Activated CD8-positive, alpha-beta memory T cell treated with anti-CD3 and anti-CD28 coated beads, Interleukin-2, amount 50 U/mL, for 1 hour (primary cell): ENCODE measurements around the gene DIAPH2.

Experiments used
- DNase-seq: peaks from one replicate; pipeline ENCODE4 v3.0.0-alpha.2; 2020; ENCODE audit errors: extremely low read depth

DIAPH2 gene

DNA sequence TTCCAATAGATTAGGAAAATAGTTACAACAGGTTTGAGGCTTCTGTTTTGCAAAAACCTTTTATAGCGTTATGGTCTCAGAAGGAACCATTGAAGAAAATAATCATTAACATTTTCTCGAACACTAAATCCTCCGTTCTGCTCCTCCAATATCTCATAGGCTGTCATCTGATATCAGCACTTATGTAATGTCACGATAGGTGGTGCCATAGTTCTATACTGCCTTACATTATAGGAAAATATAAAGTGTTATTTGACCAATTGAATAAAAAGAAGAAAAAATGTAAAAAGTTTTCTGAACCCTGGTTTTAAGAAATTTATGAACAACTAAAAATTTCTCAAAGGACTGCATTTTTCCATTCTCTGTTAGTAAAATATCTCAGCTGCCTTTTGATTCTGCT, 490.5 kb downstream of the DIAPH2 start:
- DNase-seq, result no peak

DNA sequence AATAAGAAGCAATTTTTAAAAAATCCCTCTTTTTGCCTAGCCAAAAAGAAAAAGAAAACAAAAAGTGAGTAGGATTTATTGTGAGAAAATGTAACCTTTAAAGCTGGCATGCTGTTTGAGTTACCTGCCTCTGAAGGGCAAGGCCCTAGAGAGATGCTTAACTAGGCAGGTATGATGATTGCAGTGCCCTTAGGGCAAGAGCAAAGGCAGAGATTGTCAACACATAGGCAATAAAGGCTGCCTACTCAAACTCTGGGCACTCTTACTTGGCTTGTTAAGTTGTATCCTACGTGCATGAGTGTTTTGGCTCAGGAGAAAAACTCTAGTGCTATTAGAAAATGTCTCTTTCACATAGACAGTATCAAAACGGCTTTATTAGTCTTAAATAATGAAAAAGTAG, 505.0 kb downstream of the DIAPH2 start:
- no peak for DNase-seq

DNA sequence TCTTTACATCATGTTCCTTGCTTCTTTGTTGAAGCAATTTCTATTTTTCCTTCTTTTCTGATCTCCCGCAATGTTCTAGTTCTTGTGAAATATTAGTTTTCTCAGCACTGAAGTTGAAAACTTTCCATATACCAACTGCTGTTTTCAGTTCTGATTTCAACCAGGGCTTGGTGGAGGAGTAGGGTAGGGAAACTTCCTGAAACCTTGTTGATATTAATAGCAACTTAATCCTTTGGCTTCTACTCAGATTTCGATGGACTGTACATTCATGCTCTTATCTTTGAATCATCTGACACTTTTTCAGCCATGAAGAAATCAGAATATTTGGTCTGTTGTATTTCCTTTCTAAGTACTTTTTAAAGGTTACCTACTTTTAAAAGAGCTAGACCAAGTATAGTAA, 514.9 kb downstream of the DIAPH2 start:
- no peak for DNase-seq

DNA sequence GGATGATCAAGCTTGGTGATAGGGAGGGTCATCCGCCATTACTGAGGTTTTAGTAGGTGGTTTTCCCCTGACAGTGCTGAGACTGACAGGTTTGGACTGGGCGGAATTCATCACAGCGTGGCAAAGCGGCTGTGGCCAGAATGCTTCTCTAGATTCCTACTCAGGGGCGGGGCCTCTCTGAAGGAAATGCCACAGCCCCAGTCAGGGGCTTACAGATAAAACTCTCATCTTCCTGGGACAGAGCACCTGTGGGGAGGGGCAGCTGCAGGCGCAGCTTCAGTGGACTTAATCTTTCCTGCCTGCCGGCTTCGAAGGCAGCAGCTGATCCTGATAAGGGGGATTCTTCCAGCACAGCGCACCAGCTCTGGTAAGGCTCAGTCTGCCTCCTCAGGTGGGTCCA, 515.8 kb downstream of the DIAPH2 start:
- no peak for DNase-seq

DNA sequence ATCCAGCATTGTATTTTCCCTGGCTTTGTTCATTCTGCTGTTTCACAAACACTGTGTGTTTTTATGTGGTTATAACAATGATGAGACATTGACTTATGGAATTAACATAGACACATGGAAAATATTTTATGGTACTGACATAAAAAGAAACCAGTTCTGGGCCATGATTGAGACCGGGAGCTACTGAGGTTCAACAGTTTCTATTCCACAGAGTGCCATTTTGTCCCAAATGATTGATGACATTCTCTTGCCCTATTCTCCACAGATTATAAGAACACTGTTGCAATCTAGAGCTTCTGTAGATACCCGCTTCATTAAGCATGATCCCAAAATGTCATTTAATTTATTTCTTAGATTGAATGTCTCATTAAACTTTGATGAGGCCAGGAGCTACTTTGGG, 525.9 kb downstream of the DIAPH2 start:
- DNase-seq, result no peak

DNA sequence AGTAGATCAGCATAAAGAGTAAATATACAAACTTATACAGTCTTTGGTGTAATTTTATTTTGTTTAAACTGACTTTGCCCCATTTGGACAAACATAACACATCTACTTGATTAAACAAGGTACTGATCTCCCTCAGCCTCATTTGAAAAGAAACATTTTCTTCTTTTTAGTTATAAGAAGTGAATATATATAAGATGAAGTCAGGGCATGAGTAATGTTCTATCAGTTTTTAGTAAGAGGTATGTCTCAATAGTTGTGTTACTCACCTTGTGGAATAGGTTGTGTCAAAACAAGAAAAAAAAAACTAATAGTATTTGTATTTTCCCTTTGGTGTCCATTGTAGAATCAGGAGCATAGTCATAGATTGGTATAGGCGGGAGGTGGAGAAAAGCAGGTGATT, 526.4 kb downstream of the DIAPH2 start:
- DNase-seq, result no peak

DNA sequence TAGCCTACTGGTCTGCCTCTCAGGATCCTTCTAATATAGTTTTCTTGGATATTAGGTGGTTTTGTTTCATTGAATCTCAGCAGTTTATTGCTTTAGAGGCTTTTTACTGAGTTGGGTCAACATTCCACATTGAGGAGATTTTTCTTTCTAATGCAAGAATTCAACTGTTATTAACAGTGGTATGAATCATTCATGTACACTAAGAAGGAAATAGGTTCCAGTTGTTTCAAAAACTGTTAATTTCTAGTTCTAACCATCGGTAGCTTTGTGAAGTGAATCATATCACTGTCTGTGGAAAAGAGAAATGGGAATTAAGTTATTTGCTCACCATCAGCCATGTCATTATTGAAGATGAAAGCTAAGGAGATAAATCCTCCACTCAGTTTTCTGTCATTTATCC, 530.5 kb downstream of the DIAPH2 start:
- no peak for DNase-seq

DNA sequence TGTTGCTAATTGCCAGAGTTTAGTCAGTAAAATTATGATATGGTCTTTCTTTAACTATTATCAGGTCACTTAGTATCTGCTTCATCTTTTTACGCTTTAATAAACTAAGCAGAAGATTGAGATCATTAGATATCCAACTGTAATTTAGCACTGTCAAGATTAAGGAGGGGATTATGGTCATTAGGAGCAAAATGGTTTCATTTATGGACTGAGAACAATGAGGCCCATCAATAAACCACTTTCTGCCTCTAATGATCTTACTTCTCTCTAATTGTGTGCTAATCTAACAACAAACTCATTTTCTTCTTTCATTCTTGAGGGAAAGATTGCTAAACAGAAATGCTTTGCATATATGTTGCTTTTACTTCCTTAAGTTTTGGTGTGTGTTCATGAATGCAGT, 539.5 kb downstream of the DIAPH2 start:
- DNase-seq, result no peak

DNA sequence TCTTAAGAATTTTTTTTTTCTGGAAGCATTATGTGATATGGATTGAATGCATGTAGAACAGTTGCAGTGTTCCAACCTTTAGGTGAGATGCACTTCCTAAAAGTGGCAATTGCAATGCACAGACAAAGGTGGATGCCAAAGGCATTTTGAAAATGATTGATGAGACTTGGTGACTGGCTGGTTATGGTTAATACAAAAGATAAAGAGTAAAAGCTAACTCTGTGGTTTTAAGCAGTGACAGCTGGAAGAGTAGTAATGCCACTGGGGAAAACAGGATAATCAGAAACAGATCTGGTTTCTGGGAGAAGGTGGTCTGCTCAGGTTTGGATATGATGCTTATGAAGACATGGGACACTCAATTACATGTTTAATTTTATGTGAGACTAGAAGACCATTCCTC, 544.7 kb downstream of the DIAPH2 start:
- DNase-seq, result no peak

DNA sequence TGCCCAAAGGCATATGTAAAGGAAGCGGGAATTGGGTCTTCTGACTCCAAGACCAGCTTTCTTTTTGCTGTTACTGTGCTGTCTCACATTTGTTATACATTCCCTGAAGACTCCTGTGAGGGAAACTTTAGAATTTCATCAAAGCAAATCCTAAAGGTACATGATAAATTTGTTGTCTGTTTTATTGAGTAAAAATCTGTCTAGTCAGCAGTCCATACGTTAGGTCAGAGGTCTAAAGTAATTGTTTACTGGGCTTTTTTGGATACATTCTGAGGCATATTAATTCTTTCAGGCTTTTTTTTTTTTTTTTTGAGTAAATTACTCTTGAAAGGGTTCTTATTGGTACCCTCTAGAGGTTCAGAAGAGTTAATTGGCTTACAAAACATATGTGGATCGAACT, 546.3 kb downstream of the DIAPH2 start:
- DNase-seq, result no peak

DNA sequence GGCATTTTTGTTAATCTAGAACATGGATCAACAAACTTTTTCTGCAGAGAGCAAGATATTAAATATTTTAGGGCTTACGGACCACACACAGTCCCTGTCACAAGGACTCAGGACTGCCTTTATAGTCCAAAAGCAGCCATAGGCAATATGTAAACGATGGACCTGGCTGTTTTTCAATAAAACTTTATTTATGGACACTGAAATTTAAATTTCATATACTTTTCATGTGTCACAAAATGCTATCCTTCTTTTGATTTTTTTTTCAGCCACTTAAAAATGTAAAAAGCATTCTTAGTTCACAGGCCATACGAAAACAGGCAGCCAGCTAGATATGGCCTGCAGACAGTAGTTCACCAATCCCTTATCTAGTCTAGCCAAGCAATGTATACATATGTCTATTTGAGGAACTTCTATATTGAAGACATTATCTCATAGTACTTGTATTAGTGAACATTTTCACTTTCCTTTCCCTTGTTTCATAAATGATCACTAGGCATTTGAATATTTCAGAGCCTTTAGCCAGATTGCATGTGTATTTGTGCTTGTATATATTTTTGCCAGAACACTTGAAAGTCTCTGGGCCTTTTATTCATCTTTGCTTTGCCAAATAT, 549.9 kb downstream of the DIAPH2 start:
- DNase-seq, result no peak

DNA sequence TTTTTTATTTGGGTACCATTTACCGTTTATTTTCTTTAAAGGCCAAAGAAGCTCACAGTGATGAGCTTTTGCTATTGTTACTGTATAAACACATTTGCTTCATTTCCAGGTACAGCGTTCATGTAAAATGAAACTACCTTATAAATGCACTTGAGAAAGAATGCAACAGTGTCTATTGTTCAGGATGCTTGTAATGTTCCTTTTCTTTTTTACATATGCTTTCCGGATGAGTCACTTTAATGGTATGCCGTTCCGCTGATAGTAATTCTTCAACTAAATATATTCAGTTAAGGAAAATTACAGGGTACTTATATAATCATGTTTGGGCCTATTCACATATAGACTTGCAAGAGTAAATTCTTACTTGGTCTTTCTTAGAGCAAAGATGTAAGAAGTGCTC, 554.0 kb downstream of the DIAPH2 start:
- DNase-seq, result no peak

DNA sequence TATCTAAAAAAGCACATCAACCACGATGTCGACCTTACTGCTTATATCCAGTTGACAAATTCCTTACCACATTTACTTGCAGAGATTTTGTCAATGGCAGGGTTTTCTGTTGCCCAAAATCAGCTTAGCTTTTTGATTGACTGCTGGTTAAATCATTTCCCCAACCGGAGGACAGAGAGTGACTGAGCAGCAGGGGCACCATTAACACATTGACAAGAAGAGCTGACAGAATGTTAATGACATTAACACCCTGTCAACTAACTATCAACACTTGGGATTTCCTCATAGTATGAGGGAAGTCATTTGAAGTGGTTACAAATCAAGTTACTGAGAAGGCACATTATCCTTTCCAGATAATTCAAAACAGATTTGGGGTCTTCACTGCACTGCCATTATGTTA, 567.5 kb downstream of the DIAPH2 start:
- DNase-seq, result no peak

DNA sequence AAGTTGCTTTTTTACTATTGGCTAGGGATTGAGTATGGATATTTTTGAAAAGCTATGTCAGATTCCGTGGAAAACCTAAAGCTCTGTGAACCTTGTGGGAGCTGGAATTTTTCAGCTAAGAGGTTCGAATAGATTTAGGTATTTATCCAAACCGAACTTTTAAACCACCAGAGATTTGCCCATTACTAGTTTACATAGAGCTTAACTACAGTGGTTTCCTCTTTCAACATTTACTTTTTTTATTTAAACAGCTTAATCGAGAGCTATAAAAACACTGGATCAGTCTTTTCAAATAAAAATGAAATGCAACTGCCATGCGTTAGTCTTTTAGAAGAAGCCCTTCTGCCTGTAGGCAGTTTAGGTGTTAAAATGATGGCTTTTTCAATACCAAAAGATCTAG, 576.0 kb downstream of the DIAPH2 start:
- no peak for DNase-seq

DNA sequence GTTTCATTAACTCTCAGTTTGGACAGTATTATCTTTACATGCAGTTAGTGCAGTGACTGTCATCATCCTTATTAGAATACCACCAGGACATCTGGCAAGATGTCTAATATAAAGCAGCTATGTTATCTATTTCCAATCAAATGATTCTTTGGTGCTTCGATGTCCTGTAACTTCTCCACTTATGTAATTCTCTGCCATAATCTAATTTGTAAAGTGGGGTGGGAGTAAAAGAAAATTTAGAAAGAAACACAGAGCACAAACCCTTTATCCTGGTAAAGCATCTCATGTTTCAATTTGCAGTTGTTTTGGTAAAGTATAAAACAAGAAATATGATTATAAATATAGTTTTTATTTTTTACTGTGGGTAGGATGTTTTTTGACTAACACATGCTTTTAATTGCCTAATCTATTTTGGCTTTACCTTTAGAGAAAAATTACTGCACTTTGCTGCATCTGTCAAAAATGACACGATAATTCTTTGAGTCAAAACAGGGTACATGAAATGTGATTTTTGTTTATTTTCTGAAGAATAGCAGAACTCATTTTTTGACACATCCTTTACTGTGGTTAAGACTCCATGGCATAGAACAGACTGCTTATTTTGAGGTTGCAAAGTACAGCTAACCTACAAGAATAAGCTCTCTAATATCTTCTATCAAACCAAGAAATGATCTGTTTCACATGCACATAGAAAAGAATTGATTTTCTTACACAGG, 581.9 kb downstream of the DIAPH2 start:
- no peak for DNase-seq

DNA sequence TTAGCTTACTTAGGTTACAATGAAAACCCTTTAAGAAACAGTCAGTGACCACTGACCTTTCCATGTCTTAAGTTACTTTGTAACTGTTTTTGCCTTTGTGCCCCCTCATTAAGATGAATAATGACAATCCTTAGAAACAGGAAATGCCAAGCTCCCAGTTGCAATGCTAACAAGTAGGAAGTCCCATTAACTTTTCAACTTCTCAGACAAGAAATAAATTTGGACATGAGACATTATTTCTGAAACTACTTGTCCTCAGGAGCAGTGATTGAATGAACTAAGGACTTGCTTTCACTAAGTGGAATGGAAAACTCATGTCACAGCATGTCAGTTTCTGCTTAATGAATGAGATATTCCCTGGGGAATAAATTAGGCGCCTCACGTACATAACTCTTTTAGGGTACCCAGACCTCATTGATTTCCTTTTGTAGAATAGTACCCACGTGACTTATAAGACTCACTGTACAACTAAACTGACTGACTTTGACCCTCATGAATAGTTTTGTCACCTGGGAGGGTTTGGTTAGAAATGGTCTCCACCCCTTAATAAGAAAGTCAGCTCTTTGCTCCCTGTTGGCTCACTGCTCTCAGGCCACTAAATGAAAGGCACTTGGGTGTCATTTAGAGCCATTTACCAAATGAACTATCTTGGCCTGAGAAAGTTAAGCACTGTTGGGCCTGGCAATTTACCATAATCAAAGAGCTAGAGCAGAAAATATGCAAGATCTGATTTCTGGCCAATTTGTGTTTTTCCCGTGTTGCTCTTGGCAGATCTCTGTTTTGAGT, 582.9 kb downstream of the DIAPH2 start:
- DNase-seq, result no peak

DNA sequence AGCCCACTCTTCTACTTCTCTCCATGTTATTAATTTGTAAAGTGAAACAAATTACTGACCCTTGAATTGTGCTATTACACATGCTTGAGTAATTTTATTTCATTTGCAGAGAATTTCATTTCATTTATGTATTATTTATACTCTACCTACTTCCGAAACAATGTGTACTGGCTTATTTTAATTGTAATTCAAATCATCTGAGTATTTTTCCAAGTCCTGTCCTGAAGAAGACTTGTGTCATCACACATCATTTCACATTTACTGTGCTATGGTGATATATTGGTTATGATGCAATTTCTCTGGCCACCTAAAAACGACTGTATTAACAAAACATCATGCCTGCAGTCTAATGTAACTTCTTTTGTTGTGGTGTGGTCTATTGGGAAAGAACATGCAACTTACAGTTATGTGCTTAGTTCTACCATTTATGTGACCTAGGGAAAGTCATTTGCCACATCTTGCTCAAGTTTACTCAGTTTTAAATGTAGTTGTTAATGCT, 583.6 kb downstream of the DIAPH2 start:
- no peak for DNase-seq

DNA sequence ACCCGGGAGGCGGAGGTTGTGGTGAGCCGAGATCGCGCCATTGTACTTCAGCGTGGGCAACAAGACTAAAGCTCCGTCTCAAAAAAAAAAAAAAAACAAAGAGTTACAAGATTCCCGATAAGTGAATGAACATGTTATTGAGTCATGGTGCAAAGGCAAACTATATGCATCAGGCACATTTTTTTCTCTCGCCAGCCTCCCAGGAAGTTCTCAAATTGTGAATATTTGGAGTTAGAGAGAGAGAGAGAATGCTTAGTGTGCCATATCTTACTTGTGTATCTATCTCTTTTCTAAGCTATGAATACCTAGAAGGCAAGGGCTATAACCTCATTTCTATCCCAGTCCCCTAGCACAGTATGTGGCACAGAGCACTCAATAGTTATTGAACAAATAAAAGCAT, 599.9 kb downstream of the DIAPH2 start:
- DNase-seq, result no peak

DNA sequence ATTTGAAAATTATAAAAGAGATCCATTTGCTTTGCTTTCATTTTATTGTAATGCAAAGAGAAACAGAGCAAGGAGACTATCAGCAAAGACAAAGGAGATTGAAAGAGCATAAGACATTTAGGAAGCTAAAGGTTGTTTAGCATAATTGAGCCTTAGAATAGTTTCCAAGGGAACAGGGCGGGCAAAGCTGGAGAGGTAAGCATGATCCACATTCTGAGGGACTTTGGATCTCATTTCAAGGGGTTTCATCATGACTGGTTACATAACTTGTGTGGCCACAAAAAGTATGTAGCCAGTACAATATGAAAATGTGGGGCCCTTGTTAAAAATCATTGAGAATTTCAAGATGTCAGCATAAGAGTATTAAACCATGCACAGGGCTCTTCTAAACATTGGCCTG, 605.6 kb downstream of the DIAPH2 start:
- DNase-seq, result no peak

DNA sequence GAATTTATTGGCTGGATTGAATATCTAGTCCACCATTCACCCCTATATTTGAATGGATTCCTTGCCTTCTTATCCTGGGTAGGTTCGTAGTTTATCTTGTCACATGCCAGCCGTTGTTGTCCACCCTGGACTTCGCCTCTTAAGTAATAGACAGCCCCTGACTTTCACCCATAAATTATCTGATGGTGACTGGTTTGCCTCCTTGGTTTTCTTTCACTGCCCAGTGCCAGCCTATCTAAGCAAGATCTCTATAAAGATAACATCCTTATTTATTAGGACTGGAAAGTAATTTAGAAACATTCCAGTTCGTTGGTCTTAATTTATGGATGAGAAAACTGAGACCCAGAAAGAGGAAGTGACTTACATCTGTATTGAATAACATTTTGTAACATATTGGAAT, 609.4 kb downstream of the DIAPH2 start:
- DNase-seq, result no peak

DNA sequence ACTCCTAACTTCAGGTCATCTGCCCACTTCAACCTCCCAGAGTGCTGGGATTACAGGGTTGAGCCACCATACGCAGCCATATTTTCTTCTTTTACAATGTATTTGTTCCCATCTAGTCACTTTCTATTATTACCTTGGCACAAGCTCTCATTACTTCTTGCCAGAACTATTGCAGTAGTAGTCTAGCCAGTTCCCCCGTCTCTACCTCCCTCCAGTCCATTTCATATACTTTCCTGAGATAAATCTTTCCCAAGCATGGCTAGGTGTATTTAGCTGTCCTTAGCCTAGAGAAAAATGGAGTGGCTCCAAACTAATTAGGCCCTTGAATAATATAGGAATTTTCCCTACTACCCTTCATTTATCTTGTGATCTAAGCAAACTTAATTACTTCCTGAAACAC, 611.3 kb downstream of the DIAPH2 start:
- no peak for DNase-seq

DNA sequence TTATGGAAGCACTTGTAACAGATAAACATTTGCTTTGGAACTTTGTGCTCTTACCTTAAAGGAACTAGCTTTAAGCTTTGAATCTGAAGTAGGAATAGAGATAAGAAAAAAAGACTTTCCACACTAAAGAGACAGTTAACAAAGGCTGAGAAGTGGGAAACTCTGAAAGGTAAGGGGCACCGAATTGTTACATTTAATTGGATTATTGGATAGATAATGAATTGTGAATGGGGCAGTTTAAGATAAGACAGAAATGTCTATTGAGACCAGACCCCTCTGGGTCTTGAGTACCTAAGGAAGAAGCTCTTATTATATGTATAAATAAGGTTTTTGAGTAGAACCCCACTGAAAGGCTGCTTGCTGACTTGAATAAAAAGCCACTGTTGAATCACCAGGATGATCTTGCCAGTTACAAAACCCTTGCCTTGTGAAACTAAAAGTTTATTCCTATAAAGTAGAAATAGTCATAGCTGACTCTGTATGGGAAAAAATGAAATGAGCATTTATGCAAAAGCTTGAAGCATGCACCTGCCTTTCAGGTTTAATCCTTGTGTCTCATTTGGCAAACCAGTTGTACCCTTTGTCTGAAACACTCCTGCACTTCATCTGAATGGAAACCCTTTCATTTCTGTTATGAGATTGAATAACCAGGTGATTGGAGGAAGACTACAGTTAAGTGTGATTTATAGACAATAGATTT, 622.3 kb downstream of the DIAPH2 start:
- no peak for DNase-seq
